Keratinocyte (primary cell): ENCODE measurements around the gene TSSC4. TPM values are rescaled to one million over a fixed set of nuclear protein-coding genes. Genes with fewer than 3 reads are reported as not detected.

Source experiments
- DNase-seq: peaks from one replicate; pipeline ENCODE4 v3.0.0-alpha.2; 2011; ENCODE audit warnings: low read depth, missing footprints, low spot score
- FAIRE-seq: peaks from 2 replicates; lab custom pipeline; 2011; peaks lifted over from hg19 to GRCh38; lab: Jason Lieb, UNC
- H2AFZ ChIP-seq: 2 replicates; pipeline ENCODE4 v1.6.0; 2012; ENCODE audit warnings: low read length, control low read depth, inconsistent platforms; ENCODE audit not compliant: control insufficient read depth
- H3K27ac ChIP-seq: 2 replicates; pipeline ENCODE4 v1.5.1; 2011; ENCODE audit warnings: low read length; ENCODE audit not compliant: control insufficient read depth, insufficient read depth
- H3K27me3 ChIP-seq: 3 replicates; pipeline ENCODE4 v1.6.0; 2011; ENCODE audit warnings: low read length; ENCODE audit not compliant: control insufficient read depth, insufficient read depth; ENCODE audit errors: extremely low read depth
- H3K36me3 ChIP-seq, 2 experiments: 2 replicates in 1 of 2; 3 replicates in 1 of 2; pipeline ENCODE4 v1.5.1; 2011; ENCODE audit warnings: low read length in 2 of 2, mild to moderate bottlenecking in 1 of 2; ENCODE audit not compliant: control insufficient read depth in 2 of 2, insufficient read depth in 2 of 2; ENCODE audit errors: extremely low read depth in 1 of 2
- H3K4me1 ChIP-seq: 3 replicates; pipeline ENCODE4 v1.5.1; 2011; ENCODE audit warnings: low read length; ENCODE audit not compliant: control insufficient read depth, insufficient read depth; ENCODE audit errors: extremely low read depth
- H3K4me2 ChIP-seq: 3 replicates; pipeline ENCODE4 v1.6.0; 2011; ENCODE audit warnings: low read depth, low read length; ENCODE audit not compliant: control insufficient read depth, insufficient read depth; ENCODE audit errors: extremely low read depth
- H3K4me3 ChIP-seq, 3 experiments: fragments of 200-600 bp in 1 of 3; sonication (generic) in 1 of 3; 2 replicates in 2 of 3; 3 replicates in 1 of 3; pipeline ENCODE4 v1.5.1; 2011 to 2016; ENCODE audit warnings: low read length in 3 of 3, mild to moderate bottlenecking in 3 of 3, control low read depth in 2 of 3, inconsistent platforms in 1 of 3, low read depth in 1 of 3, mixed read lengths in 1 of 3, mixed run types in 1 of 3, moderate library complexity in 1 of 3; ENCODE audit not compliant: control insufficient read depth in 2 of 3, insufficient read depth in 2 of 3; ENCODE audit errors: extremely low read depth in 1 of 3
- H3K79me2 ChIP-seq: 2 replicates; pipeline ENCODE4 v1.6.0; 2012; ENCODE audit warnings: low read length; ENCODE audit not compliant: control insufficient read depth, insufficient read depth
- H3K9ac ChIP-seq: 3 replicates; pipeline ENCODE4 v1.6.0; 2011; ENCODE audit warnings: low read length; ENCODE audit not compliant: control insufficient read depth, insufficient read depth; ENCODE audit errors: extremely low read depth
- H3K9me1 ChIP-seq: 3 replicates; pipeline ENCODE4 v1.6.0; 2011; ENCODE audit warnings: low read length; ENCODE audit not compliant: control insufficient read depth, insufficient read depth; ENCODE audit errors: extremely low read depth
- H3K9me3 ChIP-seq: 2 replicates; pipeline ENCODE4 v1.5.1; 2012; ENCODE audit warnings: low read depth, low read length; ENCODE audit not compliant: control insufficient read depth
- H4K20me1 ChIP-seq: 3 replicates; pipeline ENCODE4 v1.6.0; 2011; ENCODE audit warnings: low read length; ENCODE audit not compliant: control insufficient read depth, insufficient read depth; ENCODE audit errors: extremely low read depth
- CTCF ChIP-seq, 3 experiments: IDR thresholded peaks in 1 of 3; conservative IDR thresholded peaks in 1 of 3; optimal IDR thresholded peaks in 1 of 3; 2 replicates in 2 of 3; 3 replicates in 1 of 3; pipeline versions ENCODE3 to v1.5.1; 2011; ENCODE audit warnings: low read length in 3 of 3, mild to moderate bottlenecking in 3 of 3, moderate library complexity in 2 of 3, control low read depth in 1 of 3, inconsistent platforms in 1 of 3; ENCODE audit not compliant: insufficient read depth in 2 of 3; ENCODE audit errors: extremely low read depth in 1 of 3
- EZH2 ChIP-seq: IDR thresholded peaks from one replicate; pipeline ENCODE4 v1.6.1; 2012; ENCODE audit warnings: inconsistent platforms, mild to moderate bottlenecking, low read length, moderate library complexity
- dilution Hi-C: fragments of 300-500 bp; cut with MboI; formaldehyde crosslinking; loops from one replicate; pipeline ENCODE4 v1.7.0; 2020; ENCODE audit warnings: low sequenced_read_pairs; ENCODE audit not compliant: extremely low pct_ligation_motif_present
- polyA plus RNA-seq, 5 experiments: library from polyadenylated mRNA; depleted of rRNA in 3 of 5; stranded (reverse) in 3 of 5; stranded (forward) in 1 of 5; unstranded in 1 of 5; fragments of >200 nt; gene quantifications; 1 replicate in 1 of 5; 2 replicates in 3 of 5; 3 replicates in 1 of 5; pipeline versions ENCODE4 v1.2.1 to v1.2.3, GENCODE V29; 2011 to 2012; ENCODE audit warnings: missing spikeins in 2 of 5, low read depth in 1 of 5, low replicate concordance in 1 of 5

The TSSC4 gene
- polyA plus RNA-seq, 1 donor (not counting 4 experiments of a cell fraction or from before 2014, with no cell fraction given) = 15.9 TPM

- Histone ChIP-seq H2AFZ (no peak overlapping the region), H4K20me1 (no peaks in the 10 kb centered on the region), H3K27me3 (no peaks in the 10 kb centered on the region), H3K27ac (no peak overlapping the region), H3K9me3 (no peaks in the 10 kb centered on the region), H3K4me2 (no peak overlapping the region), H3K4me3 (no peak overlapping the region), H3K79me2 (no peaks in the 10 kb centered on the region), H3K36me3 (no peaks in the 10 kb centered on the region), H3K9ac (no peak overlapping the region), H3K4me1 (no peaks in the 10 kb centered on the region), H3K9me1 (no peaks in the 10 kb centered on the region)
- TF ChIP-seq EZH2 (no peak), CTCF (optimal IDR thresholded peaks at IDR 0.05 in 1 of 3, IDR thresholded peaks at IDR 0.05 in 1 of 3, conservative IDR thresholded peaks at IDR 0.05 in 1 of 3; ENCODE audit: extremely low read depth in 1 of 3, insufficient read depth in 2 of 3, low read length in 3 of 3) (no peak)
- dilution Hi-C loops = no loop called here
- FAIRE-seq (no peak), DNase-seq (no peak)
Measured at GRCh38 chr11:2432171-2432621, 31.6 kb downstream of the TSSC4 start.

DNA sequence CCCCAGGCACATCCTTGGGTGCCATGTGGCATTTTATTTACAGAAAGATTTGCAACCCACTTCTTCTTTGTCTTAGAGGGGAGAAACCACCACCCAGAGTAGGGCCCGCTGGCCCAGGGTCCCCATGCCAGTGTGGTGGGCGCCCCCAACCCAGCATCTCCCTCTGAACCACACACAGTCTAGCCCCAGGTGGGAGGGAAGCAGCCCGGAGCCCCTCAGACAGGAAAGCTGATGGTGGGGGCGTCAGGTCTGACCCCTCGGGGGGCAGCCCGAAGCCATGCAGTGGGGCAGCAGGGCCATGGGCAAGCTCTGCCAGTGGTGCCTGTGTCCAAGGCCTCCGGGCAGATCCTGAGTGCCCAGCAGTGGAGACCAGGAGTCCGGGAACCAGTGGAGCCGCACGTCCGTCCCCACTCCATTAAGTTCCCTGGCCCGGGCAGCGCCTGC lies 32.1 kb downstream of the TSSC4 start:
- no peaks in the 10 kb centered on the region for H3K27me3 ChIP-seq
- H3K79me2 ChIP-seq = no peaks in the 10 kb centered on the region
- H3K9ac ChIP-seq = no peak overlapping the region
- no peaks in the 10 kb centered on the region for H3K36me3 ChIP-seq
- no peaks in the 10 kb centered on the region for H3K9me1 ChIP-seq
- H4K20me1 ChIP-seq = no peaks in the 10 kb centered on the region
- no peak overlapping the region for H3K27ac ChIP-seq
- H3K9me3 ChIP-seq = no peaks in the 10 kb centered on the region
- H3K4me3 ChIP-seq = no peak overlapping the region
- dilution Hi-C loops = no loop called here
- no peak overlapping the region for H2AFZ ChIP-seq
- no peak for DNase-seq
- H3K4me1 ChIP-seq = no peaks in the 10 kb centered on the region
- no peak for FAIRE-seq
- no peak overlapping the region for H3K4me2 ChIP-seq
- TF ChIP-seq CTCF (optimal IDR thresholded peaks at IDR 0.05 in 1 of 3, IDR thresholded peaks at IDR 0.05 in 1 of 3, conservative IDR thresholded peaks at IDR 0.05 in 1 of 3; ENCODE audit: extremely low read depth in 1 of 3, insufficient read depth in 2 of 3, low read length in 3 of 3) = no peak
- no peak for TF ChIP-seq EZH2
